Transverse colon (tissue), 4 donors: ENCODE measurements around the gene NFAT5. TPM values are rescaled to one million over a fixed set of nuclear protein-coding genes. Genes with fewer than 3 reads are reported as not detected.

Source experiments
- DNase-seq: peaks from one replicate; pipeline ENCODE4 v3.0.0-alpha.2; 2019
- H3K27ac ChIP-seq, 4 donors: fragments of 200-600 bp; sonication (generic); 2 replicates each; pipeline ENCODE4 v1.5.1; 2016 to 2018; ENCODE audit warnings: inconsistent platforms in 4 of 4
- H3K27me3 ChIP-seq: fragments of 200-600 bp; sonication (generic); 2 replicates; pipeline ENCODE4 v1.5.1; 2017; ENCODE audit warnings: inconsistent platforms
- H3K36me3 ChIP-seq, 4 donors: fragments of 200-600 bp; sonication (generic); 2 replicates each; pipeline ENCODE4 v1.5.1; 2017 to 2019; ENCODE audit warnings: inconsistent platforms in 4 of 4
- H3K4me1 ChIP-seq, 4 donors: fragments of 200-600 bp; sonication (generic); 2 replicates each; pipeline ENCODE4 v1.5.1; 2017 to 2020; ENCODE audit warnings: inconsistent platforms in 4 of 4
- H3K4me3 ChIP-seq, 4 donors: fragments of 200-600 bp; sonication (generic); 1 replicate in 1 of 4; 2 replicates in 3 of 4; pipeline versions ENCODE4 v1.5.1 to v1.6.1; 2017 to 2019; ENCODE audit warnings: inconsistent platforms in 4 of 4
- H3K9me3 ChIP-seq, 2 donors: fragments of 200-600 bp; sonication (generic); 2 replicates each; pipeline ENCODE4 v1.5.1; 2017 to 2019; ENCODE audit warnings: inconsistent platforms in 2 of 2
- CTCF ChIP-seq, 5 experiments: fragments of 200-600 bp in 3 of 5; fragments of 450-650 bp in 2 of 5; sonication (generic) in 3 of 5; IDR thresholded peaks; 1 replicate in 2 of 5; 2 replicates in 3 of 5; pipeline ENCODE4 v1.5.1; 2016 to 2017; ENCODE audit warnings: antibody characterized with exemption in 5 of 5, inconsistent platforms in 3 of 5, mild to moderate bottlenecking in 2 of 5, moderate library complexity in 1 of 5
- EP300 ChIP-seq: sonication (generic); formaldehyde crosslinking; IDR thresholded peaks from one replicate; pipeline ENCODE4 v1.6.1; 2017; ENCODE audit warnings: antibody characterized with exemption, low read depth
- POLR2A ChIP-seq: fragments of 450-650 bp; IDR thresholded peaks from one replicate; pipeline ENCODE4 v1.6.1; 2016; ENCODE audit warnings: antibody characterized with exemption, mild to moderate bottlenecking, moderate library complexity
- POLR2AphosphoS5 ChIP-seq, 3 donors: sonication (generic); formaldehyde crosslinking; IDR thresholded peaks; one replicate each; pipeline ENCODE4 v1.6.1; 2016; ENCODE audit warnings: antibody characterized with exemption in 3 of 3
- WGBS, 2 donors: methylation state at CpG; one replicate each; pipeline ENCODE4 v1.1.5; 2018; ENCODE audit warnings: low coverage in 1 of 2; 5-methylcytosine and 5-hydroxymethylcytosine counted together
- in situ Hi-C, 4 donors: fragments of 200-750 bp; cut with MboI; loops; one replicate each; pipeline versions ENCODE4 v1.15.0 to v1.15.1; 2017; ENCODE audit warnings: low sequenced_read_pairs in 3 of 4, low pct_ligation_motif_present in 1 of 4, low pct_unique_long_range_greater_than_20kb in 1 of 4
- intact Hi-C: fragments of 100-400 bp; cut with DNase I; formaldehyde crosslinking; loops from one replicate; pipeline ENCODE4 v1.15.1; 2023; ENCODE audit warnings: low total_unique reads
- total RNA-seq, 4 donors: library from RNA; depleted of rRNA; stranded (reverse); fragments of >200 nt; gene quantifications; one replicate each; pipeline ENCODE4 v1.1.0, GENCODE V29; 2016

The NFAT5 gene
- total RNA-seq, 4 donors from 2014 or later = 37.3 to 131 (median 88.8) TPM

- Histone ChIP-seq H3K27ac (peak overlapping the region in 1 of 4 donors; percentile 30), H3K36me3 (no peaks in the 10 kb centered on the region), H3K4me1 (peaks cover 0 to 24% (median 11%) of the 10 kb centered on the region in 4 donors), H3K27me3 (no peaks in the 10 kb centered on the region), H3K4me3 (no peak overlapping the region), H3K9me3 (no peaks in the 10 kb centered on the region)
- in situ Hi-C loops = no loop called here
- TF ChIP-seq CTCF (IDR thresholded peaks at IDR 0.05) (no peak), POLR2A (no peak), POLR2AphosphoS5 (IDR thresholded peaks at IDR 0.05) (no peak), EP300 (no peak)
- DNase-seq = no peak
- intact Hi-C loops = loop anchor here (10.0 kb wide), 1 partner anchor 167 kb away; no protein-coding TSS in a partner anchor
Observed at GRCh38 chr16:69561901-69562300, 3.9 kb upstream of the NFAT5 start.

- WGBS, 2 donors = 96 to 100% methylated on average over 3 of the region's 3 CpGs
- H3K4me3 ChIP-seq = no peak overlapping the region
- intact Hi-C loops = loop anchor here (10.0 kb wide), 1 partner anchor 168 kb away; no protein-coding TSS in a partner anchor
- H3K36me3 ChIP-seq = no peaks in the 10 kb centered on the region
- in situ Hi-C loops = no loop called here
- H3K27ac ChIP-seq = no peak overlapping the region
- peaks cover 0 to 33% (median 18%) of the 10 kb centered on the region in 4 donors for H3K4me1 ChIP-seq
- DNase-seq = no peak
- no peak for TF ChIP-seq CTCF (IDR thresholded peaks at IDR 0.05)
- no peak for TF ChIP-seq EP300
- no peak for TF ChIP-seq POLR2A
- TF ChIP-seq POLR2AphosphoS5 (IDR thresholded peaks at IDR 0.05) = no peak
- H3K9me3 ChIP-seq = no peaks in the 10 kb centered on the region
- H3K27me3 ChIP-seq = no peaks in the 10 kb centered on the region
Observed at GRCh38 chr16:69562813-69563212, 3.0 kb upstream of the NFAT5 start.

GRCh38 chr16:69563605-69564580 is 1.9 kb upstream of the NFAT5 start:
- Histone ChIP-seq H3K4me1 (peaks cover 4 to 44% (median 28%) of the 10 kb centered on the region in 4 donors), H3K36me3 (no peaks in the 10 kb centered on the region), H3K27ac (peak overlapping the region; percentile 98 to 99 (median 98)), H3K27me3 (no peaks in the 10 kb centered on the region), H3K9me3 (no peaks in the 10 kb centered on the region), H3K4me3 (peak overlapping the region in 1 of 4 donors; percentile 100)
- DNase-seq = no peak
- intact Hi-C loops (loop anchor here (10.0 kb wide), 1 partner anchor 169 kb away; no protein-coding TSS in a partner anchor), in situ Hi-C loops (no loop called here)
- TF ChIP-seq POLR2A (no peak), EP300 (no peak), POLR2AphosphoS5 (IDR thresholded peaks at IDR 0.05) (no peak), CTCF (IDR thresholded peaks at IDR 0.05) (no peak)
- 56 to 64% methylated on average over 7 to 13 of the region's 13 CpGs for WGBS, 2 donors

GRCh38 chr16:69564845-69565670 is 708 bp upstream of the NFAT5 start:
- no peaks in the 10 kb centered on the region for H3K36me3 ChIP-seq
- DNase-seq = no peak
- TF ChIP-seq CTCF (IDR thresholded peaks at IDR 0.05) = no peak
- no peaks in the 10 kb centered on the region for H3K9me3 ChIP-seq
- no peaks in the 10 kb centered on the region for H3K27me3 ChIP-seq
- intact Hi-C loops = loop anchor here (10.0 kb wide), 1 partner anchor 170 kb away; no protein-coding TSS in a partner anchor
- in situ Hi-C loops = no loop called here
- H3K4me3 ChIP-seq = peak overlapping the region; percentile 61 to 100 (median 94)
- WGBS, 2 donors = 1 to 2% methylated on average over 14 to 31 of the region's 31 CpGs
- H3K4me1 ChIP-seq = peaks cover 14 to 55% (median 36%) of the 10 kb centered on the region in 4 donors
- H3K27ac ChIP-seq = peak overlapping the region; percentile 98 to 99 (median 98)
